Pancreas (tissue), 10 donors: Measurements from ENCODE around the gene NEDD4. TPM values are rescaled to one million over a fixed set of nuclear protein-coding genes. Genes with fewer than 3 reads are reported as not detected.
"Not testable (repeated sequence)": the region's sequence is repeated elsewhere in the genome, so short reads cannot be mapped to it uniquely, and the experiment has no call there.

Experiments used
- ATAC-seq, 4 donors: fragments of 200-7000 bp; cut with Tn5 transposase; one replicate each; pipeline versions ENCODE4 v1.8.0 to v1.9.1; 2020; ENCODE audit warnings: mild to moderate bottlenecking in 4 of 4, moderate library complexity in 4 of 4
- DNase-seq, 6 donors: peaks; one replicate each; pipeline ENCODE4 v3.0.0-alpha.2; 2020
- FAIRE-seq: peaks from 2 replicates; lab custom pipeline; 2012; peaks lifted over from hg19 to GRCh38; lab: Jason Lieb, UNC
- H3K27ac ChIP-seq, 4 donors: fragments of 200-600 bp; sonication (generic); 1 replicate in 3 of 4; 2 replicates in 1 of 4; pipeline versions ENCODE4 v1.5.0 to v1.8.0; 2020
- H3K27me3 ChIP-seq, 4 donors: fragments of 200-600 bp; one replicate each; pipeline ENCODE4 v1.8.0; 2021
- H3K36me3 ChIP-seq, 3 donors: fragments of 200-600 bp; sonication (generic) in 1 of 3; one replicate each; pipeline versions ENCODE4 v1.5.0 to v1.8.0; 2020 to 2021
- H3K4me1 ChIP-seq, 3 donors: fragments of 200-600 bp; one replicate each; pipeline ENCODE4 v1.8.0; 2021
- H3K4me3 ChIP-seq, 4 donors: fragments of 200-600 bp; sonication (generic) in 2 of 4; one replicate each; pipeline versions ENCODE4 v1.5.0 to v1.8.0; 2020 to 2021
- H3K9me3 ChIP-seq, 4 donors: fragments of 200-600 bp; one replicate each; pipeline ENCODE4 v1.8.0; 2021
- CTCF ChIP-seq, 4 donors: fragments of 200-600 bp; sonication (generic) in 3 of 4; IDR thresholded peaks; one replicate each; pipeline versions ENCODE4 v1.5.0 to v1.8.0; 2021; ENCODE audit warnings: antibody characterized with exemption in 4 of 4
- WGBS, 2 donors: extraction: QIAGEN DNeasy Blood & Tissue Kit; methylation state at CpG; one replicate each; pipeline ENCODE4 v1.1.7; 2013; 5-methylcytosine and 5-hydroxymethylcytosine counted together
- intact Hi-C, 3 donors: fragments of 100-400 bp; cut with DNase I; formaldehyde crosslinking; loops; one replicate each; pipeline versions ENCODE4 v1.11.1 to v1.14.2; 2022
- polyA plus RNA-seq, 2 donors: library from polyadenylated mRNA; stranded (reverse); fragments of 200-250 nt; gene quantifications; one replicate each; pipeline ENCODE4 v1.2.3, GENCODE V29; 2013
- total RNA-seq, 6 donors: library from RNA; stranded (reverse); fragmentation: NEBNext Ultra II Directional in 4 of 6; extraction: Animal tissue kit (Norgen Biotek cat#: 25700) in 4 of 6; gene quantifications; one replicate each; pipeline versions ENCODE4 v1.2.1 to v1.2.4, GENCODE V29; 2021 to 2023
- donor health status: healthy with polysubstance abuse.
- donor health status: DM: no; HTN: no; CAD: no; lungs with moderate emphysema.
- donor health status: DM: no; HTN: no; CAD: no.
- donor health status: control.
- donor health status: control.
- donor health status: Bipolar disorder and iron deficiency.
- donor health status: DM: yes; HTN: yes; CAD: no.
- donor health status: DM: no; HTN: no; CAD: no.
- donor health status: DM: no; HTN: no; CAD: no.
- donor health status: DM: yes; HTN: yes; CAD: no.

NEDD4 gene
- total and polyA plus RNA-seq, 8 donors = 1.4 to 9.5 (median 4.6) TPM

- Histone ChIP-seq H3K27me3 (no peaks in the 10 kb centered on the region), H3K4me1 (no peaks in the 10 kb centered on the region), H3K9me3 (no peaks in the 10 kb centered on the region), H3K36me3 (no peaks in the 10 kb centered on the region), H3K27ac (no peak overlapping the region), H3K4me3 (no peak overlapping the region)
- intact Hi-C loops = no loop called here
- FAIRE-seq (no peak), DNase-seq (no peak), ATAC-seq (no peak)
- WGBS, 2 donors = 93 to 95% methylated on average over 6 of the region's 6 CpGs
- no peak for TF ChIP-seq CTCF (IDR thresholded peaks at IDR 0.05)
Observed at GRCh38 chr15:55954862-55955605, 38.4 kb downstream of the NEDD4 start.

GRCh38 chr15:55952501-55953274 is 40.7 kb downstream of the NEDD4 start:
- DNase-seq, H3K4me1 ChIP-seq, H3K27me3 ChIP-seq, intact Hi-C loops, H3K9me3 ChIP-seq, H3K27ac ChIP-seq, FAIRE-seq, H3K36me3 ChIP-seq, H3K4me3 ChIP-seq, ATAC-seq: not testable (repeated sequence)
- WGBS, 2 donors = 91 to 92% methylated on average over 14 of the region's 14 CpGs

- H3K27me3 ChIP-seq, H3K36me3 ChIP-seq, H3K9me3 ChIP-seq, ATAC-seq, H3K4me1 ChIP-seq, H3K27ac ChIP-seq, FAIRE-seq, DNase-seq, H3K4me3 ChIP-seq, intact Hi-C loops: not testable (repeated sequence)
- 88 to 93% methylated on average over 2 of the region's 2 CpGs for WGBS, 2 donors
Observed at GRCh38 chr15:55944606-55945005, 48.8 kb downstream of the NEDD4 start.

- Histone ChIP-seq H3K4me3 (no peak overlapping the region), H3K27ac (no peak overlapping the region), H3K9me3 (no peaks in the 10 kb centered on the region), H3K36me3 (no peaks in the 10 kb centered on the region), H3K27me3 (no peaks in the 10 kb centered on the region), H3K4me1 (no peaks in the 10 kb centered on the region)
- no peak for TF ChIP-seq CTCF (IDR thresholded peaks at IDR 0.05)
- 83 to 87% methylated on average over 4 of the region's 4 CpGs for WGBS, 2 donors
- DNase-seq (no peak), FAIRE-seq (no peak), ATAC-seq (no peak)
- intact Hi-C loops = no loop called here
Observed at GRCh38 chr15:55942332-55942731, 51.1 kb downstream of the NEDD4 start.

GRCh38 chr15:55937040-55937439 is 56.4 kb downstream of the NEDD4 start:
- H3K27ac ChIP-seq = no peak overlapping the region
- H3K9me3 ChIP-seq = no peaks in the 10 kb centered on the region
- FAIRE-seq (no peak), DNase-seq (no peak), ATAC-seq (no peak)
- TF ChIP-seq CTCF (IDR thresholded peaks at IDR 0.05) = no peak
- no peaks in the 10 kb centered on the region for H3K4me1 ChIP-seq
- no peaks in the 10 kb centered on the region for H3K36me3 ChIP-seq
- no peak overlapping the region for H3K4me3 ChIP-seq
- no peaks in the 10 kb centered on the region for H3K27me3 ChIP-seq
- intact Hi-C loops = no loop called here
- 69 to 77% methylated on average over 6 of the region's 6 CpGs for WGBS, 2 donors

GRCh38 chr15:55928955-55929354 is 64.5 kb downstream of the NEDD4 start:
- Histone ChIP-seq H3K27ac (no peak overlapping the region), H3K4me3 (no peak overlapping the region), H3K4me1 (no peaks in the 10 kb centered on the region), H3K36me3 (no peaks in the 10 kb centered on the region), H3K9me3 (no peaks in the 10 kb centered on the region), H3K27me3 (no peaks in the 10 kb centered on the region)
- ATAC-seq (no peak), FAIRE-seq (no peak), DNase-seq (no peak)
- 86 to 97% methylated on average over 4 of the region's 4 CpGs for WGBS, 2 donors
- intact Hi-C loops = no loop called here
- TF ChIP-seq CTCF (IDR thresholded peaks at IDR 0.05) = no peak
